CD14-positive monocyte (primary cell): Measurements from ENCODE around the gene OR2T1. TPM values are rescaled to one million over a fixed set of nuclear protein-coding genes. Genes with fewer than 3 reads are reported as not detected.

ENCODE experiments used
- DNase-seq, 3 donors: peaks; one replicate each; pipeline ENCODE4 v3.0.0-alpha.2; 2011 to 2022
- H2AFZ ChIP-seq: 2 replicates; pipeline ENCODE4 v1.6.0; 2012; ENCODE audit warnings: mild to moderate bottlenecking, low read depth, low read length, inconsistent platforms; ENCODE audit not compliant: insufficient read depth, poor library complexity, severe bottlenecking
- H3K27ac ChIP-seq, 2 donors: 1 replicate in 1 of 2; 2 replicates in 1 of 2; pipeline ENCODE4 v1.5.1; 2012 to 2013; ENCODE audit warnings: low read length in 2 of 2, control low read depth in 1 of 2, inconsistent platforms in 1 of 2, low read depth in 1 of 2, mild to moderate bottlenecking in 1 of 2
- H3K27me3 ChIP-seq, 2 donors: one replicate each; pipeline versions ENCODE4 v1.6.0 to v1.6.1; 2011 to 2013; ENCODE audit warnings: low read length in 2 of 2; ENCODE audit not compliant: control insufficient read depth in 2 of 2, insufficient read depth in 2 of 2
- H3K36me3 ChIP-seq, 2 donors: replicated peaks in 1 of 2; 1 replicate in 1 of 2; 2 replicates in 1 of 2; pipeline versions ENCODE4 v1.5.1 to v1.6.1; 2012 to 2013; ENCODE audit warnings: low read length in 2 of 2, control low read depth in 1 of 2, inconsistent platforms in 1 of 2, mild to moderate bottlenecking in 1 of 2; ENCODE audit not compliant: insufficient read depth in 2 of 2, control insufficient read depth in 1 of 2
- H3K4me1 ChIP-seq, 2 donors: 1 replicate in 1 of 2; 2 replicates in 1 of 2; pipeline versions ENCODE4 v1.5.1 to v1.6.1; 2012 to 2013; ENCODE audit warnings: low read length in 2 of 2, control low read depth in 1 of 2, inconsistent platforms in 1 of 2, mild to moderate bottlenecking in 1 of 2, moderate library complexity in 1 of 2; ENCODE audit not compliant: insufficient read depth in 2 of 2, control insufficient read depth in 1 of 2
- H3K4me2 ChIP-seq: replicated peaks from 2 replicates; pipeline ENCODE3; 2012; ENCODE audit warnings: low read length, moderate library complexity, mild to moderate bottlenecking; ENCODE audit not compliant: poor library complexity, severe bottlenecking; ENCODE audit errors: extremely low read depth
- H3K4me3 ChIP-seq, 3 experiments: fragments of 200-600 bp in 1 of 3; sonication (generic) in 1 of 3; replicated peaks in 1 of 3; 1 replicate in 2 of 3; 2 replicates in 1 of 3; pipeline ENCODE4 v1.5.1; 2011 to 2013; ENCODE audit warnings: low read length in 3 of 3, mild to moderate bottlenecking in 3 of 3, control low read depth in 2 of 3, low read depth in 2 of 3, inconsistent platforms in 1 of 3, moderate library complexity in 1 of 3
- H3K79me2 ChIP-seq: 2 replicates; pipeline ENCODE4 v1.6.0; 2012; ENCODE audit warnings: mild to moderate bottlenecking, control low read depth, inconsistent platforms, low read length, moderate library complexity; ENCODE audit not compliant: insufficient read depth
- H3K9ac ChIP-seq: 2 replicates; pipeline ENCODE4 v1.6.0; 2017; ENCODE audit warnings: low read length, mild to moderate bottlenecking; ENCODE audit not compliant: insufficient read depth, poor library complexity, severe bottlenecking
- H3K9me3 ChIP-seq, 2 donors: replicated peaks in 1 of 2; 1 replicate in 1 of 2; 2 replicates in 1 of 2; pipeline versions ENCODE4 v1.5.1 to v1.6.1; 2012 to 2013; ENCODE audit warnings: low read length in 2 of 2, control low read depth in 1 of 2; ENCODE audit not compliant: control insufficient read depth in 1 of 2, insufficient read depth in 1 of 2
- H4K20me1 ChIP-seq: 2 replicates; pipeline ENCODE4 v1.6.0; 2012; ENCODE audit warnings: mild to moderate bottlenecking, low read length, control low read depth, moderate library complexity; ENCODE audit not compliant: insufficient read depth
- H3K27ac Mint-ChIP-seq, 7 donors: one replicate each; pipeline ENCODE4 v1.8.0; 2020; ENCODE audit warnings: mild to moderate bottlenecking in 7 of 7, mixed read lengths in 7 of 7, moderate library complexity in 6 of 7, inconsistent platforms in 2 of 7
- H3K27me3 Mint-ChIP-seq, 3 donors: one replicate each; pipeline ENCODE4 v1.8.0; 2021 to 2022; ENCODE audit warnings: low read depth in 3 of 3, mild to moderate bottlenecking in 3 of 3, mixed read lengths in 3 of 3, moderate library complexity in 3 of 3, inconsistent platforms in 1 of 3
- H3K36me3 Mint-ChIP-seq, 2 donors: one replicate each; pipeline ENCODE4 v1.8.0; 2020; ENCODE audit warnings: mixed read lengths in 2 of 2, inconsistent platforms in 1 of 2, mild to moderate bottlenecking in 1 of 2
- H3K4me1 Mint-ChIP-seq: one replicate; pipeline ENCODE4 v1.8.0; 2020; ENCODE audit warnings: mild to moderate bottlenecking, mixed read lengths
- H3K4me3 Mint-ChIP-seq, 2 donors: one replicate each; pipeline ENCODE4 v1.8.0; 2020; ENCODE audit warnings: mild to moderate bottlenecking in 2 of 2, mixed read lengths in 2 of 2, moderate library complexity in 1 of 2
- H3K9me3 Mint-ChIP-seq, 7 donors: one replicate each; pipeline ENCODE4 v1.8.0; 2020 to 2022; ENCODE audit warnings: mixed read lengths in 7 of 7, mild to moderate bottlenecking in 6 of 7, moderate library complexity in 6 of 7, inconsistent platforms in 2 of 7
- WGBS: methylation state at CpG from one replicate; pipeline ENCODE4 v1.1.5; 2013; ENCODE audit warnings: missing lambda C conversion rate; ENCODE audit not compliant: insufficient coverage; 5-methylcytosine and 5-hydroxymethylcytosine counted together
- intact Hi-C, 2 donors: fragments of 100-400 bp; cut with micrococcal nuclease; formaldehyde crosslinking; loops; one replicate each; pipeline versions ENCODE4 v1.15.0 to v1.15.1; 2023
- polyA plus RNA-seq, 3 donors: library from polyadenylated mRNA; depleted of rRNA in 1 of 3; unstranded in 2 of 3; stranded (reverse) in 1 of 3; fragments of 300-500 nt in 2 of 3; fragments of >200 nt in 1 of 3; fragmentation: Illumina TruSeq in 2 of 3; gene quantifications; 1 replicate in 2 of 3; 2 replicates in 1 of 3; pipeline ENCODE4 v1.2.3, GENCODE V29; 2012 to 2021
- TF ChIP-seq, protein P1 (sequence below): fragments of 200-600 bp; IDR thresholded peaks from one replicate; pipeline ENCODE4 v1.8.0; 2022; ENCODE audit warnings: antibody characterized with exemption, mild to moderate bottlenecking

Gene OR2T1
- polyA plus RNA-seq, 3 donors = not detected

DNA sequence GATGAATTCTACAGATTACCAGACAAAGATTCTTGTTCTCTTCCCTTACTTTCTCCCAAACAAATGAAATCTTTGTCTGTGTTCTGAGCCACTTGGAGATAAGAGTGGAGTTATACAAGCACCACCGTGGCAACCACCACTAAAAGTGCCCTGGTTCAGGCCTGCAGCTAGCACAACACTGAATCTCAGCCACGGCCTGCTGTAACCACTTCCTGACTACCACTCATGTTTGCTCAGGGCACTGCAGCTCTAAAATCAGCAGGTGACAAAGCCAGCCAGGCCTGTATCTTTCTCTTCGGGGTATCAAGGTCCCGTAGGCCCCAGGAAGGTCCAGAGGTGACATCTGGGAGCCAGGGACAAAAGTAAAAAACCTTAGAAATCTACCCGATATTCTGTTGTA is 30.5 kb upstream of the OR2T1 start:
- intact Hi-C loops = no loop called here
- H3K27me3 Mint-ChIP-seq = no peaks in the 10 kb centered on the region
- TF ChIP-seq, protein P1, sequence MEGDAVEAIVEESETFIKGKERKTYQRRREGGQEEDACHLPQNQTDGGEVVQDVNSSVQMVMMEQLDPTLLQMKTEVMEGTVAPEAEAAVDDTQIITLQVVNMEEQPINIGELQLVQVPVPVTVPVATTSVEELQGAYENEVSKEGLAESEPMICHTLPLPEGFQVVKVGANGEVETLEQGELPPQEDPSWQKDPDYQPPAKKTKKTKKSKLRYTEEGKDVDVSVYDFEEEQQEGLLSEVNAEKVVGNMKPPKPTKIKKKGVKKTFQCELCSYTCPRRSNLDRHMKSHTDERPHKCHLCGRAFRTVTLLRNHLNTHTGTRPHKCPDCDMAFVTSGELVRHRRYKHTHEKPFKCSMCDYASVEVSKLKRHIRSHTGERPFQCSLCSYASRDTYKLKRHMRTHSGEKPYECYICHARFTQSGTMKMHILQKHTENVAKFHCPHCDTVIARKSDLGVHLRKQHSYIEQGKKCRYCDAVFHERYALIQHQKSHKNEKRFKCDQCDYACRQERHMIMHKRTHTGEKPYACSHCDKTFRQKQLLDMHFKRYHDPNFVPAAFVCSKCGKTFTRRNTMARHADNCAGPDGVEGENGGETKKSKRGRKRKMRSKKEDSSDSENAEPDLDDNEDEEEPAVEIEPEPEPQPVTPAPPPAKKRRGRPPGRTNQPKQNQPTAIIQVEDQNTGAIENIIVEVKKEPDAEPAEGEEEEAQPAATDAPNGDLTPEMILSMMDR = no peak
- H4K20me1 ChIP-seq = no peaks in the 10 kb centered on the region
- peaks cover 0 to 6% of the 10 kb centered on the region in 2 donors for H3K9me3 ChIP-seq
- no peak overlapping the region for H3K4me3 ChIP-seq
- no peaks in the 10 kb centered on the region for H3K4me1 ChIP-seq
- no peak overlapping the region for H3K4me3 Mint-ChIP-seq
- H3K27me3 ChIP-seq = no peaks in the 10 kb centered on the region
- no peak overlapping the region for H3K4me2 ChIP-seq
- DNase-seq = no peak
- peaks cover 0 to 7% (median 0%) of the 10 kb centered on the region in 7 donors for H3K9me3 Mint-ChIP-seq
- H3K4me1 Mint-ChIP-seq = no peaks in the 10 kb centered on the region
- 79% methylated on average over 3 of the region's 5 CpGs for WGBS
- H3K36me3 ChIP-seq = no peaks in the 10 kb centered on the region
- no peak overlapping the region for H3K27ac ChIP-seq
- H3K36me3 Mint-ChIP-seq = no peaks in the 10 kb centered on the region
- no peak overlapping the region for H2AFZ ChIP-seq
- no peak overlapping the region for H3K9ac ChIP-seq
- H3K27ac Mint-ChIP-seq = no peak overlapping the region
- H3K79me2 ChIP-seq = no peaks in the 10 kb centered on the region

DNA sequence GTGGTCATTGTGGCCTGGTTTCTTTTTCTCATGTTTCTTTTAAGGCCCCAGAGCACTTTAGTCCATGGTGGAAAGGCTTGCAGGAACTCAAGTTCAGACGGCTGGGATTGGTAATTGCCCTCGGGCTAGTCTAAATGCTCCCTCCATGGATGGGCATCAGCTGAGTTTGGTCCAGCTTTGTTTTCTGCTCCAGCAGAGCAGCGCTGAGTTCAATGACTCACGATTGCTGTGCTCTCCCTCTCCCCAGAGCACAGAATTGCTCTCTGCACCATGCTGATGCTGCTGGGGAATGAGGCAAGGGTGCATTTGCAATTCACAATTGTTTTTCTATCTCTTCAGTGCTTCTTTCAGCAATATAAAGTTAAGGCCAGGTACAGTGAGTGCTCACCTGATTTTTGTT is 29.1 kb upstream of the OR2T1 start:
- no peak overlapping the region for H3K27ac Mint-ChIP-seq
- H3K9me3 Mint-ChIP-seq = peaks cover 0 to 7% (median 0%) of the 10 kb centered on the region in 7 donors
- no peaks in the 10 kb centered on the region for H3K79me2 ChIP-seq
- H2AFZ ChIP-seq = no peak overlapping the region
- no peaks in the 10 kb centered on the region for H3K4me1 Mint-ChIP-seq
- intact Hi-C loops = no loop called here
- WGBS = 92% methylated on average over 4 of the region's 4 CpGs
- H3K27me3 ChIP-seq = no peaks in the 10 kb centered on the region
- H3K36me3 ChIP-seq = no peaks in the 10 kb centered on the region
- H3K9ac ChIP-seq = no peak overlapping the region
- H3K36me3 Mint-ChIP-seq = no peaks in the 10 kb centered on the region
- DNase-seq = no peak
- H4K20me1 ChIP-seq = no peaks in the 10 kb centered on the region
- H3K4me2 ChIP-seq = no peak overlapping the region
- no peaks in the 10 kb centered on the region for H3K4me1 ChIP-seq
- no peak overlapping the region for H3K27ac ChIP-seq
- H3K4me3 Mint-ChIP-seq = no peak overlapping the region
- H3K9me3 ChIP-seq = peaks cover 0 to 6% of the 10 kb centered on the region in 2 donors
- TF ChIP-seq, protein P1 = no peak
- H3K27me3 Mint-ChIP-seq = no peaks in the 10 kb centered on the region
- no peak overlapping the region for H3K4me3 ChIP-seq
